ENCODE measurements around the gene AFP. TPM values are rescaled to one million over a fixed set of nuclear protein-coding genes. Genes with fewer than 3 reads are reported as not detected.

AFP gene
- polyA plus RNA-seq, 1 donor (not counting 4 experiments of a cell fraction or from before 2014, with no cell fraction given) = 1.8 TPM

DNA sequence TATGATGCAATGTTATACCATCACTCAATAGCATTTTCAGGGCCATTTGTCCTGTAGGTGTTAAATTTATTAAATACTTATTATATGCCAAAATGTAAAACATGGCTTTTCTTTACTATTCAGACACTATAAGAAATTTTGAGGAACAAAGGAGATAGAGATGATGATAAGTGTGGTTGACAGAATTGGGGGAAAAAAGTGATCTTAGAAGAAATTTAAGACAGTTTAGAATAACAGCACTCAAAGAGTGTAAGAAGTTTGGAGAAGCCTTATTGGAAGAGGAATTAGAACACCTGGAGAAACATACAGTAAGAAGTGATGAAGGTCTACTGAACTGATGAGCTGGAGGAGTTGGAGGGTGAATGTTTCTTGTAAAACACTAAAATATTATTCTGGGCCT is 12.8 kb upstream of the AFP start:
- FAIRE-seq (no peak), DNase-seq (ENCODE audit: low read depth, low spot score) (no peak)
- H3K27ac ChIP-seq (ENCODE audit: control insufficient read depth, insufficient read depth, low read length) = no peak overlapping the region
- H4K20me1 ChIP-seq (ENCODE audit: control insufficient read depth, extremely low read depth, insufficient read depth, low read length) = no peaks in the 10 kb centered on the region
- H3K4me1 ChIP-seq (ENCODE audit: control insufficient read depth, extremely low read depth, insufficient read depth, low read length) = no peaks in the 10 kb centered on the region
- no peaks in the 10 kb centered on the region for H3K9me1 ChIP-seq (ENCODE audit: control insufficient read depth, extremely low read depth, insufficient read depth, low read length)
- no peaks in the 10 kb centered on the region for H3K36me3 ChIP-seq (ENCODE audit: control insufficient read depth in 2 of 2, extremely low read depth in 1 of 2, insufficient read depth in 2 of 2, low read length in 2 of 2)
- no peak overlapping the region for H3K4me3 ChIP-seq (ENCODE audit: control insufficient read depth in 2 of 3, extremely low read depth in 1 of 3, insufficient read depth in 2 of 3, low read depth in 1 of 3, low read length in 3 of 3)
- H3K4me2 ChIP-seq (ENCODE audit: control insufficient read depth, extremely low read depth, insufficient read depth, low read depth, low read length) = no peak overlapping the region
- no peaks in the 10 kb centered on the region for H3K9me3 ChIP-seq (ENCODE audit: control insufficient read depth, low read depth, low read length)
- TF ChIP-seq EZH2 (IDR thresholded peaks at IDR 0.05; ENCODE audit: low read length) (no peak), CTCF (optimal IDR thresholded peaks at IDR 0.05 in 1 of 3, IDR thresholded peaks at IDR 0.05 in 1 of 3, conservative IDR thresholded peaks at IDR 0.05 in 1 of 3; ENCODE audit: extremely low read depth in 1 of 3, insufficient read depth in 2 of 3, low read length in 3 of 3) (no peak)
- H3K27me3 ChIP-seq (ENCODE audit: control insufficient read depth, extremely low read depth, insufficient read depth, low read length) = no peaks in the 10 kb centered on the region
- no peak overlapping the region for H2AFZ ChIP-seq (ENCODE audit: control insufficient read depth, low read length)
- no peaks in the 10 kb centered on the region for H3K79me2 ChIP-seq (ENCODE audit: control insufficient read depth, insufficient read depth, low read length)
- no peak overlapping the region for H3K9ac ChIP-seq (ENCODE audit: control insufficient read depth, extremely low read depth, insufficient read depth, low read length)
- dilution Hi-C loops (cut with MboI; ENCODE audit: extremely low pct_ligation_motif_present, low sequenced_read_pairs) = no loop called here

- Histone ChIP-seq H3K4me3 (ENCODE audit: control insufficient read depth in 2 of 3, extremely low read depth in 1 of 3, insufficient read depth in 2 of 3, low read depth in 1 of 3, low read length in 3 of 3) (no peak overlapping the region), H3K27ac (ENCODE audit: control insufficient read depth, insufficient read depth, low read length) (no peak overlapping the region), H3K36me3 (ENCODE audit: control insufficient read depth in 2 of 2, extremely low read depth in 1 of 2, insufficient read depth in 2 of 2, low read length in 2 of 2) (no peaks in the 10 kb centered on the region), H3K9ac (ENCODE audit: control insufficient read depth, extremely low read depth, insufficient read depth, low read length) (no peak overlapping the region), H4K20me1 (ENCODE audit: control insufficient read depth, extremely low read depth, insufficient read depth, low read length) (no peaks in the 10 kb centered on the region), H3K9me1 (ENCODE audit: control insufficient read depth, extremely low read depth, insufficient read depth, low read length) (no peaks in the 10 kb centered on the region), H3K4me2 (ENCODE audit: control insufficient read depth, extremely low read depth, insufficient read depth, low read depth, low read length) (no peak overlapping the region), H3K4me1 (ENCODE audit: control insufficient read depth, extremely low read depth, insufficient read depth, low read length) (no peaks in the 10 kb centered on the region), H3K79me2 (ENCODE audit: control insufficient read depth, insufficient read depth, low read length) (no peaks in the 10 kb centered on the region), H2AFZ (ENCODE audit: control insufficient read depth, low read length) (no peak overlapping the region), H3K9me3 (ENCODE audit: control insufficient read depth, low read depth, low read length) (no peaks in the 10 kb centered on the region), H3K27me3 (ENCODE audit: control insufficient read depth, extremely low read depth, insufficient read depth, low read length) (no peaks in the 10 kb centered on the region)
- dilution Hi-C loops (cut with MboI; ENCODE audit: extremely low pct_ligation_motif_present, low sequenced_read_pairs) = no loop called here
- FAIRE-seq (no peak), DNase-seq (ENCODE audit: low read depth, low spot score) (no peak)
- TF ChIP-seq CTCF (optimal IDR thresholded peaks at IDR 0.05 in 1 of 3, IDR thresholded peaks at IDR 0.05 in 1 of 3, conservative IDR thresholded peaks at IDR 0.05 in 1 of 3; ENCODE audit: extremely low read depth in 1 of 3, insufficient read depth in 2 of 3, low read length in 3 of 3) (no peak), EZH2 (IDR thresholded peaks at IDR 0.05; ENCODE audit: low read length) (no peak)
Measured at GRCh38 chr4:73426666-73427065, 9.4 kb upstream of the AFP start.

All from keratinocyte (primary cell).